Activated CD4-positive, alpha-beta T cell treated with anti-CD3 and anti-CD28 coated beads, Interleukin-2, amount 50 U/mL, for 48 hours (primary cell): Measurements from ENCODE around the gene AARS1.
A peak's percentile ranks its signal among the peaks of the same experiment; 100 is the strongest.
"Not testable (repeated sequence)": the region's sequence is repeated elsewhere in the genome, so short reads cannot be mapped to it uniquely, and the experiment has no call there.

Experiments used
- DNase-seq, 2 experiments: peaks; one replicate each; pipeline ENCODE4 v3.0.0-alpha.2; 2020

Gene AARS1

GRCh38 chr16:70270176-70270575, 19.1 kb downstream of the AARS1 start:
- no peak for DNase-seq

GRCh38 chr16:70269471-70269870, 19.8 kb downstream of the AARS1 start:
- DNase-seq: no peak

GRCh38 chr16:70267922-70268321, 21.4 kb downstream of the AARS1 start:
- not testable (repeated sequence) for DNase-seq

GRCh38 chr16:70267516-70267915, 21.8 kb downstream of the AARS1 start:
- peak; percentile 24 to 37 for DNase-seq

- DNase-seq: not testable (repeated sequence)
Measured at GRCh38 chr16:70259903-70260302, 29.4 kb downstream of the AARS1 start.

- DNase-seq: no peak
Measured at GRCh38 chr16:70258946-70259345, 30.4 kb downstream of the AARS1 start.

GRCh38 chr16:70258065-70258464, 31.2 kb downstream of the AARS1 start:
- DNase-seq: no peak

GRCh38 chr16:70257391-70257790, 31.9 kb downstream of the AARS1 start:
- DNase-seq: no peak

GRCh38 chr16:70255574-70255973, 33.7 kb downstream of the AARS1 start:
- DNase-seq: no peak

- no peak for DNase-seq
Measured at GRCh38 chr16:70254965-70255286, 34.4 kb downstream of the AARS1 start.

GRCh38 chr16:70254180-70254964, 34.9 kb downstream of the AARS1 start:
- DNase-seq: no peak

GRCh38 chr16:70253291-70254106, 35.8 kb downstream of the AARS1 start:
- DNase-seq: peak; percentile 50 to 53

- peak; percentile 19 to 34 for DNase-seq
Measured at GRCh38 chr16:70252355-70252988, 36.8 kb downstream of the AARS1 start.

GRCh38 chr16:70251629-70252354, 37.5 kb downstream of the AARS1 start, which contains the start of gene EXOSC6:
Gene EXOSC6 (minus strand): TSS chr16:70251940. CDS start chr16:70251900, 40 bp downstream.
- peak; percentile 91 to 93 for DNase-seq

- peak; percentile 39 to 44 for DNase-seq
Measured at GRCh38 chr16:70250748-70251628, 38.3 kb downstream of the AARS1 start.

GRCh38 chr16:70249697-70250096, 39.6 kb downstream of the AARS1 start:
- DNase-seq: not testable (repeated sequence)

GRCh38 chr16:70238773-70239172, 50.5 kb downstream of the AARS1 start:
- not testable (repeated sequence) for DNase-seq

GRCh38 chr16:70231831-70232230, 57.5 kb downstream of the AARS1 start:
- not testable (repeated sequence) for DNase-seq

GRCh38 chr16:70226024-70226423, 63.3 kb downstream of the AARS1 start:
- DNase-seq: not testable (repeated sequence)

GRCh38 chr16:70225430-70225829, 63.9 kb downstream of the AARS1 start:
- not testable (repeated sequence) for DNase-seq

- not testable (repeated sequence) for DNase-seq
Measured at GRCh38 chr16:70224645-70225044, 64.7 kb downstream of the AARS1 start.
